HG03378 (cell line): Measurements from ENCODE around the gene LCA5.
"Not testable (repeated sequence)": the region's sequence is repeated elsewhere in the genome, so short reads cannot be mapped to it uniquely, and the experiment has no call there.

Source experiments
- ATAC-seq: cut with Tn5 transposase; IDR thresholded peaks from one replicate; pipeline ENCODE4 v1.9.1; 2021; ENCODE audit warnings: mild to moderate bottlenecking, moderate library complexity; ENCODE audit not compliant: unreplicated experiment

Gene LCA5

DNA sequence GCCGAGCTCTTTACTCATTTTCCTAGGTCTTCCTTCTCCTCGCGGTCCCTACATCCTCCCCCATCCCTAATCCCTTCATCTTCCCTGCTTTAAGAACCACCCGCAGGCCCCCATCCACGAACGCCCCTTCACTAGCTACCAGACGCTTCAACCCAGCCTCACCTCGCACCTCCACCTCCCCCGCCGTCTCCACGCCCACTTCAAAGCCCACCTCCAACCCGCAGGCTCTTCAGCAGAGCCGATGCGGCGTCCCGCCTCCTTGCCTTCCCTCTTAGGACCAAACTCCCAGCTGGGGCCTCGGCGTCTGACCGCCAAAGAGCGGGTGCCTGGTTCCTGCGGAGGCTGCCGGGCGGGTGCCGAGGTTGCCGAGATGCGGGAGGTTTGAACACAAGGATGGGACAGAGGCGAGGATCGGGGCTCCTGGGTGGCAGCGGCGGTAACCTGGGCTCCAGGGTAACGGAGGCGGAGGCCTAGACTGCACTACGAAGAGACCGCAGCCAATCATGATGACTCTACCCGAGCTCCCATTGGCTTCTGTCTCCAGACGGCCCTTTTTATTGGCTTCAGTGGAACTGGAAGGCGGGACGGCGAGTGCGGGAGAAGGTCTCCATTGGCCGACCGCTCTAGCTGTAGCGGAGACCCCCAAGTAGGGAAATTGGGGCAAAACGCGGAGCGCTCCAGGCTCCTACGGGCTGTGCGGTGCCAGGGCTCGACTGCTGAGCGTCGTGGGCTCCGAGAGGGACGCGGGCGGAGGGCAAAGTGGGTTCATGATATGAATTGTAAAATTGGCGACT, at the start of gene LCA5:
Gene LCA5 (minus strand): TSS at position 477 of the 794 bp plus-strand sequence. CDS start 18,536 bp downstream, outside the sequence.
- peak; percentile 100 for ATAC-seq

DNA sequence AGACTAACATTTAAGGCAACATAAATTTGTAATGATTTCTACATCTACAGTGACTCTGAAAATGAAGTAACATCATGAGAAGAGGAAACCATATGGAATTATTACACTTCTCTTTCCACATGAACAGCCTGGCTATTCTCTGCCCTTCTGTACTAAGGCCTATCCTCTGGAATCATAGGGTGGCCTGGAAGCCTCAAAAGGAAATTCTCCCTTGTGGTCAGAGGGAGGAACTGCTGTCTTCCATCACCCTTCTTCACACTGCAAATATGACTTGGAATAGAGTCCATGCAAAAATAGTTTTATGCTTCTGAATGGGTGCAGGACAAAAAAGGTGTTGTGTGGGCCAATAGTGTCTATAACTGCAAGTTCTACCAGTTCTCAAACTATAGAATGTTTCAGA, 49.3 kb upstream of the LCA5 start:
- ATAC-seq, result no peak

DNA sequence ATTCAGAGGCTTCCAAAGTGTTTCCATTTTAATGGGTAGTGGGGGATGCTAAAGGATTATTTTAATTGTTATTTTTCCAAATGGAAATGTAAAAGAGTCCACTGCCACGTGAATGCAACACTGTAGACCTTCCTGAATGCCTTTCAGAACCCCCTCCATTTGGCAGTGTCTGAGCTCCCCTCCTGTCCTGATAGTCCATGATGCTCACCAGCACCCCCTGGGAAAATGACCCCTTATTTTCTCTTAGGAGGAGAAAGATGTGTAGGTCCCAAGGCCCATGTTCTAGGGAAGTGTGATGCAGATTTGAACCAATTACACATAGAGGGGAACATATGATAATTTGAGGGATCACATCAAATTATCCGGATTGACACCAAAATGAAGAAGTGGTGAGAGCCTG, 47.1 kb upstream of the LCA5 start:
- ATAC-seq, result no peak

DNA sequence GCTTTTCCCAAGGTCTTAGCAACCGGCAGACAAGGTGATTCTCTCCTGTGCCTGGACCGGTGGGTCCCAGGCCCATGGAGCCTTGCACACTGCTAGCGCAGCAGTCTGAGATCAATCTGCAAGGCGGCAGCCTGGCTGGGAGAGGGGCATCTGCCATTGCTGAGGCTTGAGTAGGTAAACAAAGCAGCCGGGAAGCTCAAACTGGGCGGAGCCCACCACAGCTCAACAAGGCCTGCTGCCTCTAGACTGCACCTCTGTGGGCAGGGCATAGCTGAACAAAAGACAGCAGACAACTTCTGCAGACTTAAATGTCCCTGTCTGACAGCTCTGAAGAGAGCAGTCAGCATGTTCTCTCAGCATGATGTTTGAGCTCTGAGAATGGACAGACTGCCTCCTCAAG, 40.7 kb upstream of the LCA5 start:
- not testable (repeated sequence) for ATAC-seq

DNA sequence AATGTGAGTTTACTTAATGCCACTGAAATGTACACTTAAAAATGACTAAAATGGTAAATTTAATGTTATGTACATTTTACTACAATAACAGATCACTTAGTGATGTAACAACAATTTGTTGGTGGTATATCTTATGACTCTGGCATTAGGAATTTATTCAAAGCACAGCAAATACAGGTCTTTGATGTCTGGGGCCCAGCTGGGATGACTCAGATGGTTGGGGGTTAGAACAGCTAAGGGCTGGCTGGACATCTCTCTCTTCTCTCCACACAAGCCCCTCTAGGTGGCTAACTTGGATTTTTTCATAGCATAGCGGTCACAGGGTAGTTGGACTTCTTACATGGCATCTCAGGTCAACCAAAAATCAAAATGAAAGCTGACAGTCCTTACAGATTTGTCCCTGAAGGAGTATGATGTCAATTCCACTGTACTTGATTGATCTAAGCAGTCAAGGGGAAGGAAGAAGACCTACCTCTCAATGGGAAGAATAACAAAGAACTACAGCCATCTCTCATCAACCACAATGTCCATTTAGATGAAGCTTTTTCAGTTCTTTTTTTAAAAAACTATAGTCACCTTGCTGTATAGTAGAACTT, 37.5 kb upstream of the LCA5 start:
- no peak for ATAC-seq

DNA sequence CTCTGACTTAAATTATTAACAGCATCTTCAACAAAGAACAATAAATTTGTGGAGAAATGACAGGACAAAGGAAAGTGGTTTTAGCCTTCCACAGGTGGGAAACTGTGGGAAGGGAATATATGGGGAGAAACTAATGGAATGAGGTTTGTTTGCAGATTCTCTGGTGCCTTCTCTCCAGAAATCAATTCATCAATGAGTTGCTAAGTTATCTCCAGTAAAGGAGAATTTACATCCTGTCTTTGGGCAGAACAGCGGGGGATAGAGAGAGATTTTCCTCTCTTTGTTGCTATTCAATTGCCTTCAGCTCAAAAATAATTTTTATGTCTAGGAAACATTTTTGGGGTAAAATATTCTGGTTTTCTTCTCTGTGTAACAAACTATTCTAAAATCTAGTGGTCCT, 36.9 kb upstream of the LCA5 start:
- no peak for ATAC-seq

DNA sequence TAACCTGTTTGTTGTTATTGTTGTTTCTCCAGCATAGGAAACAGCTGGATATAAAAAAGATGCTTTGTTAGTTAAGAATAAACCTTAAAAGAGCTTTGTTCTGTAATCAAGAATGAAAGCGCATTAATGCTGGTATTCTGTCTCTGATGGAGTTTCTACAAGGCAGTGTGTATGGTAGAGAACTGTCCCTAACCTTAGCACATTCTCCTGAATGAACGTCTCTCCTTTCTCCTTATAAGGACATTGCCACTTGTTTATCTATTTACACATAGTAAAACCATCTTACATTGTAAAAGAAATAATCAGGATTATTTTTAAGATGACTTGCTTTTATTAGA, 33.8 kb upstream of the LCA5 start:
- no peak for ATAC-seq

DNA sequence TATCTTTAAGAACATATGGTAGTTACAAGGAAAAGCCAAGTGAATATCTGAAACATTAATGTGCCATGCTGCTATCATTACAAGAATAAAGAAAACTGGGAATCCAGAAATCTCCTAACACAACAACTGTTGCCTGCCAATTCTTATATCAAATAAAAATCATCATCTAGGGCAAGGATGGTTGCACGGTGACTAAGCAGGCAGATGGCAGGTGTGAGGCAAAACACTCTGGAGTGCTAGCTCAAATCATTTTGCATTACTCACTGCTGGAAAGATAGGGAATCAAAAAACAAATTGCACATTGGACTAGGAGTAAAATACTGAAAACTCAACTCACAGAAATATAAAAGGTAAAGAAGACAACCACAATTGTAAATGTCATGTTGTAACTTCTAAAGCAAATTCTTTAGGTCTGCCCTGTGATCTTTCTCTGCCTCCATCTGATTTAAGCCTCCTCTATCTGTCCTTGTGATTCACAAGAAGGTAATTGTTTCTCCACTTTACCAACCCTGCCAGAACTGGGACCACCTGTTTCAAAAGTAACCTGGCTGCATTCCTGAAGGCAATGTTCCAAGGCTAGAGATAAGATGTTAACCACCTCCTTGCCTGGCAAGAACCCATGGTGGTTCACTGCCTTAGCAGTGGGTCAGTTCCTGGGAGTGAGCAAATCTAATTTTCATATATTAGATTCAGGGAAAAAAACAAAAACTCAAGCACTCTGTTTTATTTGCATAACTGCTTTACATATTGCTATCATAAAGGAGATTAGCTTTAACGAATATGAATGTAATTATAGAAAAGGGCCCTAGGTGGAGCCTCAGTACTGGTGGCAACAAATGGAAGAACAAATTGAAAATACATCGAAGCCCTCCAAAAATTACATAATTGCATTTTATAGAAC, 33.1 kb upstream of the LCA5 start:
- ATAC-seq, result peak; percentile 85

DNA sequence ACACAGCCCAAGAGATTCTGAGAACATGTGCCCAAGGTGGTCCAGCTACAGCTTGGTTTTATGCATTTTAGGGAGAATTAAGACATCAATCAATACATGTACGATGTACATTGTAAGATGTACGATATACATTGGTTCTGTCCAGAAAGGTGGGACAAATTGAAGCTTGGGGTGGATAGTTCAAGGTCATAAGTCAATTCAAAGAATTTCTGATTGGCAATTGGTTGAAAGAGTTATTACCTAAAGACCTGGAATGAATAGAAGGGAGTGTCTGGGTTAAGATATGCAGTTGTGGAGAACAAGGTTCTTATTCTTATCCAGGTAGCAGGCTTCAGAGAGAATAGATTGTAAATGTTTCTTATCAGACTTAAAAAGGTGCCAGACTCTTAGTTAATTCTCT, 31.8 kb upstream of the LCA5 start:
- no peak for ATAC-seq

DNA sequence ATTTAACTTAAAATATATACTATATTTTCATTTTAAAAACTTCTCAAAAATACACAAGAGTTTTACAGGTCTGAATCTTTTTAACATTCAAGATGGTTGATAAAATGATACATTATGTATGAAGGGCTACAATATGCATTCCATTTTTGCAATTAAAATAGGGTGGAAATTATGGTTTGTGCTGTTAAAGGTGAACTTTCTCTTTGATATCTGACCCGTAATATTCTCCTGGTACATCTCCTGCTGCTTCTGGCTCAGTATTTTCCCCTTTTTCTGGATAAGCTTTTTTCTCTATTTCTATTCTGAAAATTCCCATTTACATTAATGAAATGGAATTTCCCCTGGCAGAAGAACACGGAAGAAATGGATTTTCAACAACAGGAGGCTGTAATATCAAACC, 27.4 kb upstream of the LCA5 start:
- ATAC-seq, result no peak

DNA sequence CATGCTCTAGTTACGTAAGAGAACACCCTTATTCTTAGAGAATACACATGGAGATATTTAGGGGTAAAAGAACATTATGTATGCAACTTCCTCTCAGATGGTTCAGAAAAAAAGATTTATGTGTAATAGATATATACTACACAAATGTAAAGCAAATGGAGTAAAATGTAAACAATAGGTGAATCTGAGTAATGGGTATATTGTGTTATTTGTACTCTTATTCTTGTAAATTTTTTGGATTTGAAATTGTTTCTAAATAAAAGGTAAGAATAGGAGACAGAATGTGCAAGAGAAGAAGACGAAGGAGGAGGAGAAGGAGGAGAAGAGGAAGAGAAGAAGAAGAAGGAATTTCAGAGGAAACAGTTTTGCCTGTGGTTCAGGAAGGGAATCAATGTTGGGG, 22.5 kb upstream of the LCA5 start:
- no peak for ATAC-seq

DNA sequence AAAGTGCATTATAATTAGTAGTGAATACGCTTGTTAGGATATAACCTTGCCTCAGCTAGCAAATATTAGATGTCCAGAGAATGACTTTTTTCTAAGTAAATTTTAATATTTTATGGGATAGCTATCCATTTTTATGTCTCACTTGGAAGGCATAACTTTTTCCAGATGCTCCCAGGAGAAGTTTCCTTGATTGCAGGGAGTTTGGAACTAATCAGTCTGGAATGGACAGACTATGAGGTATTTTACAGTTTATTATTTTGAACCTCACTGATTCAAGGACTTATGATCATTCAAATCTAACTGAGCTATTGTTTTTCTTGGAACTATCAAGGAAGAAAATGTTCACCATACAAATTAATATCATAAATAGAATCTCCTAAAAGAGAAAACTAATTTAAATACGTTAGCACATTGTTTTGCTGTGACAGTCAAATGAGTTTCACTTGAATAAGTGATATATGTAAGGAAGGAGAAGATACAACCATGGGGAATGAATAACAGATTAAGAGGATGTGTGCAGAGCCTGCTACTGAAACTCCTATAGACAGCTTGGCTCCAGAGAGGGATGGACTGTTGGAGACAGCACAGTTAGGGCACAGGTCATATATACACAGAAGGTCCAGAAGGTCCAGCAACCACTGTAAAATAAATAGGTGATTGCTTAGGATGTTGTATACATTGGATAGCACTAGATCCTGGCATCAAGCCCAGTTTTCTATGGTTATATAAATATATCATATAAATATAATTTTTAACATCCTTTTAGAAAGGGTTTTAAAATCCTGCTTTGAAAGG, 20.6 kb upstream of the LCA5 start:
- ATAC-seq, result no peak

DNA sequence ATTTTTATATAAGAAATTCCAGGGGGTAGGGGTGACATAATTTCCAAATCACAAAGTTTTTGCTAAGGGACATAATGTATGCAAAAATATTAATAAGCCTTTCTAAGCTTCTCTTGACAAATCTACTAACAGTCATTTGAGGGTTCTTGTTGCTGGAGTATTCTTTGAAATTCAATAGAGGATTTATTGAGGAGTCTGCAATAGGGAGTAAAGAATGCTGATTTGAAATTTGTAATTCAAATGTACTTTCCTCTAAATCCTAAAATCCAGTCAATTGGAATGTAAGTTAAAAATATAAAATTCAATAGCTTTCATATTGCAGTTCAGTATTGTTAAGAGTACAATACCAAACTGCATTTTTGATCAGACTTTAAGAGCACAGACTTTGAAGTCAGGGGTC, 17.1 kb upstream of the LCA5 start:
- no peak for ATAC-seq

DNA sequence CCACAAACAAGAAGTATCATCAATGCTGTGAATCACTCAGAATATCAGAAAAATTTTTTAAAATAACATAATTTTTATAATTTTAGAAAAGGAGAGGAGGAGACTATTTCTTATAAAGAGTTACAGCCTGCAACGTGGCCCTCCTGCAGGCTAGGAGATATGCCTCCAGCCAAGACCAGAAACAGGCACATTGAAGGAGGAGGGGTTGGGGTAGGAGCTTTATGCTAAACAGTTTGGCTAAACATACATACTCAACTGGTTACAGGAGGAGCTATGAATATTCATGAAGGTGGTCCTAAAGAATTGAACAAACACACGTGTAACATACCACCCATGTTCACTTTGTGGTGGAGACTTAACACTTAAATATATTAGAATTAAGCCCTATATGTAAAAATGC, 14.2 kb upstream of the LCA5 start:
- no peak for ATAC-seq

DNA sequence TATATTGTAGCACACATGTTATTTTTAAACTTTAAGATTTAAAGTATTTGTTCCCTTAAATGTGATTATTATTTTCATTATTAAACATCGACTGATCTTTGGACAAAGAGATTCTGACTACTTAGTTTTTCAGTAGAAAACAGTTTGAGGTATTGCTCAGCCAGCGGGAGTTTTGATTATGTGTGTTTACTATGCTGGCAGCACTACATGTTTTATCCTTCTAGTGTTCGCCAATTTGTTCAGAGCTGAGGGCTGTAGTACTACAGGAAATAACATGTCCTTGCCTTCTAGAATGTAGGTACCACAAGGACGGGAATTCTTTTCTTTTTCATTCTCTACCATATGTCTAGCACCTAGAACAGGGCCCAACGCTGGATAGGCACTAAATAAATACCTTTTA, 11.1 kb upstream of the LCA5 start:
- ATAC-seq, result no peak

DNA sequence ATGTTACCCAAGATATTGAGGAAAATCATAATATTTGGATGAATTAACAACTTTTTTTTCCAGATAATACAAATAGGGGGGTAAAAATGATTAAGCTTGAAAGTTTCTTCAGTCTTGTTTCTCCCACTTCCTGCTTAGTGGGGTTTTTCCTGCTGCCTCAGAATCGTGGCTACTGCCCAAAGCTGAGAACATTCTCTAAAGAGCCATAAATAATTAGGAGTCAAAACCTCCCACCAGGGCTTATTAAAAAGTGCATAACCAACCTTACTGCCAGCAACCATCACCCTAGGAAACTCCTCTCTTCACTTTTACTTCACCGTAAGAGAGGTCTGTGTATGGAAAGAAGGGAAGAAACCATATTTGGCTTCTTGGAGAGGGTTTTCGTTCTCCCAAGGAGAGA, 9.0 kb upstream of the LCA5 start:
- no peak for ATAC-seq

DNA sequence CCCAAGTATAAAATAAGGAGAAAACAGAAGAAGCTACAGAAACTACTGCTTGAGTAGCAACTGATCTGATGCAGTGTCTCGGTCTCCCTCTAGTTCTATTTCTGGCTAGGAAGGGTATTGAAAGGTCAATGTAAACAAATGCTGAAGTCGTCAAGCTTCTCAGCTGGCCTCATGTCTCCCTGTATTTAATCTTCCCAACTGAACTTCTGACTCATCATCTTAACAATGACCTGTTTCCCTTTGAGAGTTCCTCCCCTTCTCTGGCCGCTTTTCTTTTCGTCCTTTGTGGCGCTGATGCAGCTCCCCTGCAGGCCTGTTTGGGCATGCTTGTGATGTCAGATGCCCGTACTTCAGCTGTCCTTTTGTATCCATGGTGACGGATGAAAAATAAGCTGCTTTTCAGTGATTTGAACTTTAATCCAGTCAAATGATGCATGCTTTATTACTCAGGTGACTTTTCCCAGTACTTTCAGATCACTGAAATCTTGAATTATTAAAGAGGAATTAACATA, 7.8 kb upstream of the LCA5 start:
- peak; percentile 85 for ATAC-seq

DNA sequence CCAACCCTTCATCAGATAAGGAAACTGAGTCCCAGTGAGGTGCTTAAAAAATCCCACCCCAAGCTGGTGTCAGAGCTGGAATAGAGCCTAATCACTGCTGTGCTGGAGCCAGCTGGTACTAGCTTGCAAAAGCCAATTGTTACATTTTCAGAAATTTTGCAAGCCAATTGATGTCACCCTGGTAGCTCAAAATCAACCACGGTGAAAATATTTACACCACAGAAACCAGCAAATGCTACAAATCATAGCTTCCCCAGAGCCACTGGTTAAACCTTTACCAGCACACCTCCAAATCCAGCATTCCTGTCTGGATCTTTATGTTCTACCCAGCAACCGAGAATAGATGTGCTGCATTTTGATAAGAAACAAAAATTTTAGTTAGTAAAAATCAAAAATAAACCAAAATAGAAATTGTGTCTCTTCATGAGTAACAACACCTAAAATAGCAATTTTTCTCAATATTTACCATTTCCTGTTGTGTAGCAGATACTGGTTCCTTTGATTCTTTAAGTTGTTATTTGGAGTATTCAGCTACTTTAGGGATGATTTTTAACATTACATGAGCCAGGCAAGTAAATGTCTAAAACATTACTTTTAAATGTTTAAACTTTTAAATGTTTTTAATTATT, 7.2 kb upstream of the LCA5 start:
- peak; percentile 63 for ATAC-seq

DNA sequence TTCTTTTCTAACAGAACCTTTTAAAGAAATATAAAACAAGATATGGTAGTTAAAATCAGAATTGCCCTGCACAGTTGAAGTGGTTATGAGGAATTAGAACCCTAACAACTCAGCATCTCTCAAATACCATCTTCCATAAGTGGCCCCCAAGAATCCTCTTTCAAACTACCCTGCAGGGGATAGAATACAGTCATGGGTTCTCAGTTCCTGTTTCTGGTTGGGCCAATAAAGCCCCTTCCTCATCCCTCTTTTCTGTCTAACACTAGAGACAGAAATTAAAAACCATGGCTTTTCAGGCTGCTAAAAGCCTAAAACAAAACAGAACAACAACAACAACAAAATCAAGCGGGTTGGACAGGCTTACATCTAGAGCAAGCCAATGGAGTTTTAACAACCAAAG, 6.7 kb upstream of the LCA5 start:
- ATAC-seq, result peak; percentile 15

DNA sequence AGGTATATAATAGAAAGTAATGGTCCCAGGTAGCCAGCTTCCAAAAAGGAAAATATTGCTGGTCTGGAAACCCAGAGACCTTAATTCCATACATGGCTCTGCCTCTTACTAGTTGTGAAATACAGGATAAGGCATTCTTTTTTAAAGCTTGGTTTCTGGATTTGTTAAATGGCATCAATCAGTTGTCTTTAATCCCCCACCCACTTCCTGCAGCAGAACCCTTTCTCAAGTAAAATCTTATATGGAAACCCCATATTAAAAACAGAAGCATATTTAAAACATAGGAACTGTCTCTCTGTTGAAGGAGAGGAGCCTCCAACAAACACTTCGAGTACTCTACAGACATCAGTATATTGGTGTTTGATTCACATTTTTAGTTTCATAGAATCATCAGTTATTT, 6.2 kb upstream of the LCA5 start:
- ATAC-seq, result no peak
